HEK293 (cell line): ENCODE results near the gene ADSS1.

Experiments
- CTCF ChIA-PET: fragments of 350-600 bp; formaldehyde crosslinking; extraction: SDS; loops from one replicate; lab custom pipeline; 2021; ENCODE audit warnings: antibody characterized with exemption; lab: Yijun Ruan, JAX
- POLR2A ChIA-PET: fragments of 300-600 bp; formaldehyde crosslinking; extraction: SDS; loops from one replicate; lab custom pipeline; 2020; ENCODE audit warnings: antibody characterized with exemption, inconsistent platforms; lab: Yijun Ruan, JAX
- H3K27ac ChIP-seq: fragments of 200-500 bp; sonication (Bioruptor generic); 2 replicates; pipeline ENCODE4 v1.5.1; 2014; ENCODE audit warnings: low read depth, low read length, control low read depth, inconsistent platforms; ENCODE audit errors: extremely low read depth
- H3K36me3 ChIP-seq, 2 experiments: fragments of 200-500 bp in 1 of 2; sonication (Bioruptor generic) in 1 of 2; 1 replicate in 1 of 2; 2 replicates in 1 of 2; pipeline ENCODE4 v1.5.1; 2014 to 2017; ENCODE audit warnings: inconsistent platforms in 2 of 2, low read length in 2 of 2; ENCODE audit not compliant: control insufficient read depth in 2 of 2, insufficient read depth in 1 of 2
- H3K4me1 ChIP-seq: fragments of 200-500 bp; sonication (Bioruptor generic); 2 replicates; pipeline ENCODE4 v1.5.1; 2014; ENCODE audit warnings: mild to moderate bottlenecking, low read length, inconsistent platforms; ENCODE audit not compliant: control insufficient read depth, insufficient read depth
- H3K4me3 ChIP-seq: 2 replicates; pipeline ENCODE4 v1.5.1; 2011; ENCODE audit warnings: low read depth, mild to moderate bottlenecking, control low read depth, low read length, moderate library complexity
- H3K9me3 ChIP-seq: fragments of 200-500 bp; sonication (Bioruptor generic); 2 replicates; pipeline ENCODE4 v1.5.1; 2014; ENCODE audit warnings: low read depth, low read length, inconsistent platforms; ENCODE audit not compliant: control insufficient read depth, insufficient read depth
- EGR2 ChIP-seq: fragments of 450-650 bp; formaldehyde crosslinking; IDR thresholded peaks from 2 replicates; pipeline ENCODE4 v1.5.1; 2016; ENCODE audit warnings: low read depth, missing biosample characterization, missing genetic modification characterization
- SP3 ChIP-seq: fragments of 450-650 bp; formaldehyde crosslinking; IDR thresholded peaks from 2 replicates; pipeline ENCODE4 v1.5.1; 2016; ENCODE audit warnings: missing biosample characterization, missing genetic modification characterization
- ZFHX2 ChIP-seq: fragments of 450-650 bp; formaldehyde crosslinking; conservative IDR thresholded peaks from 2 replicates; pipeline ENCODE4 v1.5.1; 2016; ENCODE audit warnings: missing biosample characterization, missing genetic modification characterization
- ZIC2 ChIP-seq: fragments of 450-650 bp; formaldehyde crosslinking; IDR thresholded peaks from 2 replicates; pipeline ENCODE4 v1.5.1; 2016; ENCODE audit warnings: missing biosample characterization, missing genetic modification characterization
- ZNF132 ChIP-seq: fragments of 450-650 bp; formaldehyde crosslinking; IDR thresholded peaks from 2 replicates; pipeline ENCODE4 v1.5.1; 2017; ENCODE audit warnings: missing biosample characterization, missing genetic modification characterization, borderline replicate concordance
- ZNF221 ChIP-seq: fragments of 450-650 bp; formaldehyde crosslinking; IDR thresholded peaks from 2 replicates; pipeline ENCODE4 v1.5.1; 2017; ENCODE audit warnings: missing biosample characterization, missing genetic modification characterization, borderline replicate concordance
- ZNF239 ChIP-seq: fragments of 450-650 bp; formaldehyde crosslinking; IDR thresholded peaks from 2 replicates; pipeline ENCODE4 v1.5.1; 2016; ENCODE audit warnings: missing biosample characterization, missing genetic modification characterization
- ZNF266 ChIP-seq: fragments of 450-650 bp; formaldehyde crosslinking; IDR thresholded peaks from 2 replicates; pipeline ENCODE4 v1.5.1; 2016; ENCODE audit warnings: missing biosample characterization, missing genetic modification characterization, low read depth
- ZNF416 ChIP-seq: fragments of 450-650 bp; formaldehyde crosslinking; IDR thresholded peaks from 2 replicates; pipeline ENCODE4 v1.5.1; 2016; ENCODE audit warnings: missing biosample characterization, missing genetic modification characterization
- ZNF501 ChIP-seq: fragments of 450-650 bp; formaldehyde crosslinking; IDR thresholded peaks from 2 replicates; pipeline ENCODE4 v1.5.1; 2016; ENCODE audit warnings: missing biosample characterization, missing genetic modification characterization
- ZNF560 ChIP-seq: fragments of 450-650 bp; formaldehyde crosslinking; IDR thresholded peaks from 2 replicates; pipeline ENCODE4 v1.5.1; 2017; ENCODE audit warnings: missing biosample characterization, missing genetic modification characterization, borderline replicate concordance
- ZNF571 ChIP-seq: fragments of 450-650 bp; formaldehyde crosslinking; IDR thresholded peaks from 2 replicates; pipeline ENCODE4 v1.5.0; 2017; ENCODE audit warnings: missing biosample characterization, missing genetic modification characterization
- ZNF830 ChIP-seq: fragments of 450-650 bp; IDR thresholded peaks from 2 replicates; pipeline ENCODE4 v1.5.0; 2018; ENCODE audit warnings: missing biosample characterization, missing genetic modification characterization, low read depth, mild to moderate bottlenecking, moderate library complexity
- ZNF843 ChIP-seq: fragments of 450-650 bp; formaldehyde crosslinking; IDR thresholded peaks from 2 replicates; pipeline ENCODE4 v1.5.1; 2016; ENCODE audit warnings: missing biosample characterization, missing genetic modification characterization
- TF ChIP-seq, protein P1 (sequence below): fragments of 450-650 bp; IDR thresholded peaks from 2 replicates; pipeline ENCODE4 v1.5.1; 2018; ENCODE audit warnings: missing biosample characterization, missing genetic modification characterization
- TF ChIP-seq, protein P2 (sequence below): fragments of 450-650 bp; formaldehyde crosslinking; IDR thresholded peaks from 2 replicates; pipeline ENCODE4 v1.5.1; 2016; ENCODE audit warnings: missing biosample characterization, missing genetic modification characterization
- TF ChIP-seq, protein P3 (sequence below): fragments of 450-650 bp; formaldehyde crosslinking; IDR thresholded peaks from 2 replicates; pipeline ENCODE4 v1.5.1; 2016; ENCODE audit warnings: missing biosample characterization, missing genetic modification characterization
- TF ChIP-seq, protein P4 (sequence below): fragments of 450-650 bp; formaldehyde crosslinking; IDR thresholded peaks from 2 replicates; pipeline ENCODE4 v1.5.1; 2016; ENCODE audit warnings: missing biosample characterization, missing genetic modification characterization

ADSS1 gene

DNA sequence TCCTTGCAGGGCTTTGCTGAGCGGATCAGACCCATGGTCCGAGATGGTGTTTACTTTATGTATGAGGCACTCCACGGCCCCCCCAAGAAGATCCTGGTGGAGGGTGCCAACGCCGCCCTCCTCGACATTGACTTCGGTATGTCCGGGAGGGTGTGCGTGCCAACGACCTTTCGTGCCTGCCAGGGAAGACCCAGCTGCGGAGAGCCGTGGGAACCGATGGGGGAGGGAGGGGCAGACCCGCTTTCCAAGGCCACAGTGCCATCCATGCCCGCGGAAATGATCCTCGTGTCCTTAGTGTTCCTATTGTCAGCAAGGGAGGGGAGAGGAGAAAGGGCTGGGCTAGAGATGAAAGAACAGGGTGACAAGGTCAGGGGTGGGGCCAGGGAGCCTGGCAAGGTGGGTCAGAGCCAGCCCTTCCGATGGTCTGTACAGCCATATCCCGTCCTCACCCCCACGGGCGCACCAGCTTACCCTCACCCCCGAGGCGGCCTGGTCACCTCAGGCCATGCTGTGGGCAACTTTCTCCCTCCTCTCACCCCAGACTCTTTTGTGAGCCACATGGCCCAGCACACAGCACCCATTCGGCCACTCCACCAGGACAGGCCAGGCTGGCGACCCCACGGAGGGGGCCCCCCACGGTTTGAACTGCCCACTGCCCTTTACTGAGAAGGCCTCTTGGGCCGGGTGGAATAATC is 17.2 kb downstream of the ADSS1 start (continued):
- TF ChIP-seq, protein P1, sequence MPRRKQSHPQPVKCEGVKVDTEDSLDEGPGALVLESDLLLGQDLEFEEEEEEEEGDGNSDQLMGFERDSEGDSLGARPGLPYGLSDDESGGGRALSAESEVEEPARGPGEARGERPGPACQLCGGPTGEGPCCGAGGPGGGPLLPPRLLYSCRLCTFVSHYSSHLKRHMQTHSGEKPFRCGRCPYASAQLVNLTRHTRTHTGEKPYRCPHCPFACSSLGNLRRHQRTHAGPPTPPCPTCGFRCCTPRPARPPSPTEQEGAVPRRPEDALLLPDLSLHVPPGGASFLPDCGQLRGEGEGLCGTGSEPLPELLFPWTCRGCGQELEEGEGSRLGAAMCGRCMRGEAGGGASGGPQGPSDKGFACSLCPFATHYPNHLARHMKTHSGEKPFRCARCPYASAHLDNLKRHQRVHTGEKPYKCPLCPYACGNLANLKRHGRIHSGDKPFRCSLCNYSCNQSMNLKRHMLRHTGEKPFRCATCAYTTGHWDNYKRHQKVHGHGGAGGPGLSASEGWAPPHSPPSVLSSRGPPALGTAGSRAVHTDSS (tag by site-specific recombination) = no peak
- TF ChIP-seq ZNF560 (tag by site-specific recombination) (no peak), ZNF571 (tag by site-specific recombination) (no peak)

DNA sequence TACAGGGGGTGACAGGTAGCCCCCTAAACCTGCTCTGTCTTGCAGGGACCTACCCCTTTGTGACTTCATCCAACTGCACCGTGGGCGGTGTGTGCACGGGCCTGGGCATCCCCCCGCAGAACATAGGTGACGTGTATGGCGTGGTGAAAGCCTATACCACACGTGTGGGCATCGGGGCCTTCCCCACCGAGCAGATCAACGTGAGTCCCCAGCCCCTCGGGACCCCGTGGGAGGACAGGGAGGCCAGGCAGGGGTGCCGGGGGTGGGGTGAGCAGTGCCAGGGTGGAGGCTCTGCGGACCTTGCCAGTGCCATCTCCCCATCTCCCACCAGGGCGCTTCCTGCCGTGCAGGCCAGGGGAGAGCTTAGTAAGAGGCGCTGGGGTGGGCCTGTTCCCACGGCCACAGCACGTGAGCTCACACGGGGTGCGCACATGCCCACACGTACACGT is 17.8 kb downstream of the ADSS1 start:
- ChIA-PET CTCF (no interaction called here), POLR2A (interaction anchor here (2.1 kb wide), 1 partner anchor 11 kb away, joined by 9 read pairs; the partner anchor contains the start of gene SIVA1)
- peak; percentile 67 for TF ChIP-seq EGR2 (tag by site-specific recombination)
- TF ChIP-seq ZNF239 (tag by site-specific recombination) = peak; percentile 88
- TF ChIP-seq ZFHX2 (tag by site-specific recombination) = peak; percentile 80
- TF ChIP-seq, protein P2, sequence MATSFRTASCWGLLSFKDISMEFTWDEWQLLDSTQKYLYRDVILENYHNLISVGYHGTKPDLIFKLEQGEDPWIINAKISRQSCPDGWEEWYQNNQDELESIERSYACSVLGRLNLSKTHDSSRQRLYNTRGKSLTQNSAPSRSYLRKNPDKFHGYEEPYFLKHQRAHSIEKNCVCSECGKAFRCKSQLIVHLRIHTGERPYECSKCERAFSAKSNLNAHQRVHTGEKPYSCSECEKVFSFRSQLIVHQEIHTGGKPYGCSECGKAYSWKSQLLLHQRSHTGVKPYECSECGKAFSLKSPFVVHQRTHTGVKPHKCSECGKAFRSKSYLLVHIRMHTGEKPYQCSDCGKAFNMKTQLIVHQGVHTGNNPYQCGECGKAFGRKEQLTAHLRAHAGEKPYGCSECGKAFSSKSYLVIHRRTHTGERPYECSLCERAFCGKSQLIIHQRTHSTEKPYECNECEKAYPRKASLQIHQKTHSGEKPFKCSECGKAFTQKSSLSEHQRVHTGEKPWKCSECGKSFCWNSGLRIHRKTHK (tag by site-specific recombination) = no peak
- no peak for TF ChIP-seq ZNF132
- TF ChIP-seq SP3 (tag by site-specific recombination) = no peak
- TF ChIP-seq ZNF830 (tag by site-specific recombination) = no peak
- no peaks in the 10 kb centered on the region for H3K4me1 ChIP-seq
- H3K36me3 ChIP-seq = no peaks in the 10 kb centered on the region
- H3K9me3 ChIP-seq = no peaks in the 10 kb centered on the region
- H3K27ac ChIP-seq = no peak overlapping the region
- no peak overlapping the region for H3K4me3 ChIP-seq

DNA sequence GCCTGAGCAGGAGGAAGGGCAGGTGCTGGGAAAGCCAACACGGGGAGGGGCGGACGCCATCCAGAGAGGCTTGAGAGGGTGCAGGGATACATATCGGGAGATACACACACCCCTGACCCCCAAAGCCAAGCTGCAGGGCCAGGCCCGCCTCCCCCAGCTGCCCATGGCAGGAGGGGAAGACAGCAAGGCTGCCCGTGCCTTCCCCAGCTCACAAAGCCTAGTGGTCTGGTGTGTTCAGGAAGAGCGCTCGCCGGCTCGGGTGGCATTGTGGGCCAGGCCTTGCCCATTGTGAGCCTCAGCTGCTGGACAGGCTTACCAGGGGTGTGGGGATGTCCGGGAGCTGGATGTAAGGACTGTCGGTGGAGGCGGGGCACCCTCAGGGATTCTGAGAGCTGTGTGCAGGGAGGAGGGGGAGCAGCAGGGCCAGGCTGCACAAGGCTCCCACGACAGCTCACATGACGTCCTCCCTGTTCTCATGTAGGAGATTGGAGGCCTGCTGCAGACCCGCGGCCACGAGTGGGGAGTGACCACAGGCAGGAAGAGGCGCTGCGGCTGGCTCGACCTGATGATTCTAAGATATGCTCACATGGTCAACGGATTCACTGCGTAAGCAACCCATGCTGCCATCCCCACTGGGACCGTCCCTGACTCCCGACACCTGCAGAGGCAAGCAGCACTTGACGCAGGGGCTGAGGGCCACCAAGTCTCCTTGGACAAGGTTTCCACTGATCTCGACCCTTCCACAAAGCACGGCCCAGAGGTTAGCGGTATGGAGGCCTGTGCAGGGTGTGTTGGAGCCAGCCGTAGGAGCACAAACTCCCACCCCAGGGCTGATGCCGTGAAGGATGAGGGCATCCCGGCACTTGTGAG is 18.8 kb downstream of the ADSS1 start:
- POLR2A ChIA-PET = interaction anchor here (2.1 kb wide), 1 partner anchor 10 kb away, joined by 9 read pairs; the partner anchor contains the start of gene SIVA1
- no peaks in the 10 kb centered on the region for H3K4me1 ChIP-seq
- H3K9me3 ChIP-seq = no peaks in the 10 kb centered on the region
- H3K4me3 ChIP-seq = no peak overlapping the region
- no peaks in the 10 kb centered on the region for H3K36me3 ChIP-seq
- no peak overlapping the region for H3K27ac ChIP-seq
- no peak for TF ChIP-seq ZNF266 (tag by site-specific recombination)
- no peak for TF ChIP-seq ZNF416 (tag by site-specific recombination)
- TF ChIP-seq ZNF501 (tag by site-specific recombination) = no peak
- no peak for TF ChIP-seq ZIC2 (tag by site-specific recombination)
- TF ChIP-seq ZNF221 (tag by site-specific recombination) = no peak
- TF ChIP-seq, protein P3, sequence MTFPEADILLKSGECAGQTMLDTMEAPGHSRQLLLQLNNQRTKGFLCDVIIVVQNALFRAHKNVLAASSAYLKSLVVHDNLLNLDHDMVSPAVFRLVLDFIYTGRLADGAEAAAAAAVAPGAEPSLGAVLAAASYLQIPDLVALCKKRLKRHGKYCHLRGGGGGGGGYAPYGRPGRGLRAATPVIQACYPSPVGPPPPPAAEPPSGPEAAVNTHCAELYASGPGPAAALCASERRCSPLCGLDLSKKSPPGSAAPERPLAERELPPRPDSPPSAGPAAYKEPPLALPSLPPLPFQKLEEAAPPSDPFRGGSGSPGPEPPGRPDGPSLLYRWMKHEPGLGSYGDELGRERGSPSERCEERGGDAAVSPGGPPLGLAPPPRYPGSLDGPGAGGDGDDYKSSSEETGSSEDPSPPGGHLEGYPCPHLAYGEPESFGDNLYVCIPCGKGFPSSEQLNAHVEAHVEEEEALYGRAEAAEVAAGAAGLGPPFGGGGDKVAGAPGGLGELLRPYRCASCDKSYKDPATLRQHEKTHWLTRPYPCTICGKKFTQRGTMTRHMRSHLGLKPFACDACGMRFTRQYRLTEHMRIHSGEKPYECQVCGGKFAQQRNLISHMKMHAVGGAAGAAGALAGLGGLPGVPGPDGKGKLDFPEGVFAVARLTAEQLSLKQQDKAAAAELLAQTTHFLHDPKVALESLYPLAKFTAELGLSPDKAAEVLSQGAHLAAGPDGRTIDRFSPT (tag by site-specific recombination) = no peak
- TF ChIP-seq ZNF843 (tag by site-specific recombination) = no peak
- TF ChIP-seq, protein P4, sequence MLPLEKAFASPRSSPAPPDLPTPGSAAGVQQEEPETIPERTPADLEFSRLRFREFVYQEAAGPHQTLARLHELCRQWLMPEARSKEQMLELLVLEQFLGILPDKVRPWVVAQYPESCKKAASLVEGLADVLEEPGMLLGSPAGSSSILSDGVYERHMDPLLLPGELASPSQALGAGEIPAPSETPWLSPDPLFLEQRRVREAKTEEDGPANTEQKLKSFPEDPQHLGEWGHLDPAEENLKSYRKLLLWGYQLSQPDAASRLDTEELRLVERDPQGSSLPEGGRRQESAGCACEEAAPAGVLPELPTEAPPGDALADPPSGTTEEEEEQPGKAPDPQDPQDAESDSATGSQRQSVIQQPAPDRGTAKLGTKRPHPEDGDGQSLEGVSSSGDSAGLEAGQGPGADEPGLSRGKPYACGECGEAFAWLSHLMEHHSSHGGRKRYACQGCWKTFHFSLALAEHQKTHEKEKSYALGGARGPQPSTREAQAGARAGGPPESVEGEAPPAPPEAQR (tag by site-specific recombination) = no peak
- TF ChIP-seq, all 188 proteins: peak for 0
- CTCF ChIA-PET = interaction anchor here (0.5 kb wide), 1 partner anchor 1630 kb away, joined by 3 read pairs; no protein-coding TSS in a partner anchor
